ENCODE results near the gene CYP19A1. TPM values are rescaled to one million over a fixed set of nuclear protein-coding genes. Genes with fewer than 3 reads are reported as not detected.

CYP19A1 gene
- total RNA-seq, 1 experiment from 2014 or later, result 0.94 TPM

GRCh38 chr15:51380999-51381806 lies 42.8 kb upstream of the CYP19A1 start:
- intact Hi-C loops (cut with micrococcal nuclease; ENCODE audit: unreplicated experiment), result loop anchor here (1.0 kb wide), 3 partner anchors 100 to 218 kb away; no protein-coding TSS in a partner anchor
- H3K27ac ChIP-seq, result no peak overlapping the region
- no peaks in the 10 kb centered on the region for H4K20me1 ChIP-seq (ENCODE audit: insufficient read depth)
- POLR2A ChIA-PET (ENCODE audit: unreplicated experiment), result no interaction called here
- BruUV-seq (replicated peaks), result no TSS peak
- no peaks in the 10 kb centered on the region for H3K36me3 ChIP-seq (ENCODE audit: low read depth)
- CTCF ChIA-PET, result interaction anchor here (0.6 to 1.5 kb wide), 2 partner anchors 192 to 218 kb away, joined by 5 to 23 read pairs; no protein-coding TSS in a partner anchor
- no peak overlapping the region for H3K4me2 ChIP-seq
- no peaks in the 10 kb centered on the region; the same call in 1 of the 2 replicates for H3K27me3 ChIP-seq (ENCODE audit: insufficient read depth, low read depth)
- DNase-seq, result peak; percentile 45 to 49
- H2AFZ ChIP-seq, result no peak overlapping the region
- TF ChIP-seq, protein P1, sequence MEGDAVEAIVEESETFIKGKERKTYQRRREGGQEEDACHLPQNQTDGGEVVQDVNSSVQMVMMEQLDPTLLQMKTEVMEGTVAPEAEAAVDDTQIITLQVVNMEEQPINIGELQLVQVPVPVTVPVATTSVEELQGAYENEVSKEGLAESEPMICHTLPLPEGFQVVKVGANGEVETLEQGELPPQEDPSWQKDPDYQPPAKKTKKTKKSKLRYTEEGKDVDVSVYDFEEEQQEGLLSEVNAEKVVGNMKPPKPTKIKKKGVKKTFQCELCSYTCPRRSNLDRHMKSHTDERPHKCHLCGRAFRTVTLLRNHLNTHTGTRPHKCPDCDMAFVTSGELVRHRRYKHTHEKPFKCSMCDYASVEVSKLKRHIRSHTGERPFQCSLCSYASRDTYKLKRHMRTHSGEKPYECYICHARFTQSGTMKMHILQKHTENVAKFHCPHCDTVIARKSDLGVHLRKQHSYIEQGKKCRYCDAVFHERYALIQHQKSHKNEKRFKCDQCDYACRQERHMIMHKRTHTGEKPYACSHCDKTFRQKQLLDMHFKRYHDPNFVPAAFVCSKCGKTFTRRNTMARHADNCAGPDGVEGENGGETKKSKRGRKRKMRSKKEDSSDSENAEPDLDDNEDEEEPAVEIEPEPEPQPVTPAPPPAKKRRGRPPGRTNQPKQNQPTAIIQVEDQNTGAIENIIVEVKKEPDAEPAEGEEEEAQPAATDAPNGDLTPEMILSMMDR (conservative IDR thresholded peaks at IDR 0.05), result peak; percentile 80
- no peak for TF ChIP-seq EZH2 (IDR thresholded peaks at IDR 0.05; ENCODE audit: low read depth)
- no peaks in the 10 kb centered on the region for H3F3A ChIP-seq (ENCODE audit: insufficient read depth, low read depth)
- no peaks in the 10 kb centered on the region for H3K9me3 ChIP-seq (ENCODE audit: insufficient read depth, low read depth)
- no peaks in the 10 kb centered on the region for H3K9me2 ChIP-seq (ENCODE audit: insufficient read depth)
- H3K79me2 ChIP-seq (ENCODE audit: low read depth), result no peaks in the 10 kb centered on the region
- H3K4me3 ChIP-seq, result no peak overlapping the region
- H3K4me1 ChIP-seq (replicated peaks; ENCODE audit: insufficient read depth), result no peaks in the 10 kb centered on the region

GRCh38 chr15:51379390-51379789 lies 41.0 kb upstream of the CYP19A1 start:
- BruUV-seq (replicated peaks), result no TSS peak
- ChIA-PET CTCF (interaction anchor here (0.6 to 1.3 kb wide), 2 partner anchors 216 to 282 kb away, joined by 4 to 6 read pairs; no protein-coding TSS in a partner anchor), POLR2A (ENCODE audit: unreplicated experiment) (no interaction called here)
- H3K4me2 ChIP-seq, result no peak overlapping the region
- no peaks in the 10 kb centered on the region for H3K9me2 ChIP-seq (ENCODE audit: insufficient read depth)
- no peaks in the 10 kb centered on the region; the same call in 1 of the 2 replicates for H3K27me3 ChIP-seq (ENCODE audit: insufficient read depth, low read depth)
- H3K4me3 ChIP-seq, result no peak overlapping the region
- no peaks in the 10 kb centered on the region for H3F3A ChIP-seq (ENCODE audit: insufficient read depth, low read depth)
- H3K36me3 ChIP-seq (ENCODE audit: low read depth), result no peaks in the 10 kb centered on the region
- H3K27ac ChIP-seq, result no peak overlapping the region
- no peaks in the 10 kb centered on the region for H3K79me2 ChIP-seq (ENCODE audit: low read depth)
- H4K20me1 ChIP-seq (ENCODE audit: insufficient read depth), result no peaks in the 10 kb centered on the region
- intact Hi-C loops (cut with micrococcal nuclease; ENCODE audit: unreplicated experiment), result no loop called here
- no peak for TF ChIP-seq EZH2 (IDR thresholded peaks at IDR 0.05; ENCODE audit: low read depth)
- TF ChIP-seq, protein P1 (conservative IDR thresholded peaks at IDR 0.05), result no peak
- DNase-seq, result no peak
- no peaks in the 10 kb centered on the region for H3K9me3 ChIP-seq (ENCODE audit: insufficient read depth, low read depth)
- no peak overlapping the region for H2AFZ ChIP-seq
- no peaks in the 10 kb centered on the region for H3K4me1 ChIP-seq (replicated peaks; ENCODE audit: insufficient read depth)

GRCh38 chr15:51378406-51378805 lies 40.0 kb upstream of the CYP19A1 start:
- CTCF ChIA-PET, result no interaction called here
- Histone ChIP-seq H3F3A (ENCODE audit: insufficient read depth, low read depth) (no peaks in the 10 kb centered on the region), H4K20me1 (ENCODE audit: insufficient read depth) (no peaks in the 10 kb centered on the region), H3K36me3 (ENCODE audit: low read depth) (no peaks in the 10 kb centered on the region), H3K27ac (no peak overlapping the region), H2AFZ (no peak overlapping the region), H3K27me3 (ENCODE audit: insufficient read depth, low read depth) (no peaks in the 10 kb centered on the region; the same call in 1 of the 2 replicates), H3K9me2 (ENCODE audit: insufficient read depth) (no peaks in the 10 kb centered on the region), H3K4me1 (replicated peaks; ENCODE audit: insufficient read depth) (no peaks in the 10 kb centered on the region), H3K4me2 (no peak overlapping the region), H3K4me3 (no peak overlapping the region), H3K79me2 (ENCODE audit: low read depth) (no peaks in the 10 kb centered on the region), H3K9me3 (ENCODE audit: insufficient read depth, low read depth) (no peaks in the 10 kb centered on the region)
- BruUV-seq (replicated peaks), result no TSS peak
- no peak for DNase-seq
- TF ChIP-seq, protein P1 (conservative IDR thresholded peaks at IDR 0.05), result no peak
- TF ChIP-seq EZH2 (IDR thresholded peaks at IDR 0.05; ENCODE audit: low read depth), result no peak
- POLR2A ChIA-PET (ENCODE audit: unreplicated experiment), result no interaction called here
- intact Hi-C loops (cut with micrococcal nuclease; ENCODE audit: unreplicated experiment), result no loop called here

All from PC-9 (cell line).